ENCODE data around the gene S100A7A. TPM values are rescaled to one million over a fixed set of nuclear protein-coding genes. Genes with fewer than 3 reads are reported as not detected.
"Not testable (repeated sequence)": the region's sequence is repeated elsewhere in the genome, so short reads cannot be mapped to it uniquely, and the experiment has no call there.

S100A7A gene
- total and polyA plus RNA-seq, 8 donors = 0.20 TPM; not detected in 7

DNA sequence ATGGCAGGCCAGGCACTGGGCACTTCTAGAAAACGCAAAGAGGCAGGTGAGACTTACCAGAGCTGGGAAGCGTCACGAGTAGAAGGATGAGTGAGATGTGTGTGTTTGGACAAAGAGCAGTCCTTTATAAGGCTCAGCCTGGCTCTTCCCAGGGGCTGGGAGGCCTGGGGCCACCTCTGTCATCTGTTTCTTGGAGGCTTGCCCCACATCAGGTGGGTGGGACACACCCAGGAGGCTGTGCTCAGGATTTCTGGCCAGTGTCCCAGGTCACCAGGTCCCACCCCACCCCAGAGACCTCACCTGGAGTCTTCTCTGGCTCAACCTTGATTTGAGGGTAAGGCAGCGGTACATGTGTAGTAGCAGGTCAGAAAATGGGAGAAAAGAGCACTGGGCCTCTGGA is 44.2 kb downstream of the S100A7A start, which contains the start of gene S100A7:
Gene S100A7 (minus strand): TSS at position 101 of the 400 bp plus-strand sequence. CDS start 1,638 bp downstream, outside the sequence.
- H3K9me3 ChIP-seq = no peaks in the 10 kb centered on the region
- H3K27ac ChIP-seq = no peak within 1 kb of the TSS
- no peak within 1 kb of the TSS for H3K4me3 ChIP-seq
- no peak for DNase-seq
- TF ChIP-seq, protein P1, sequence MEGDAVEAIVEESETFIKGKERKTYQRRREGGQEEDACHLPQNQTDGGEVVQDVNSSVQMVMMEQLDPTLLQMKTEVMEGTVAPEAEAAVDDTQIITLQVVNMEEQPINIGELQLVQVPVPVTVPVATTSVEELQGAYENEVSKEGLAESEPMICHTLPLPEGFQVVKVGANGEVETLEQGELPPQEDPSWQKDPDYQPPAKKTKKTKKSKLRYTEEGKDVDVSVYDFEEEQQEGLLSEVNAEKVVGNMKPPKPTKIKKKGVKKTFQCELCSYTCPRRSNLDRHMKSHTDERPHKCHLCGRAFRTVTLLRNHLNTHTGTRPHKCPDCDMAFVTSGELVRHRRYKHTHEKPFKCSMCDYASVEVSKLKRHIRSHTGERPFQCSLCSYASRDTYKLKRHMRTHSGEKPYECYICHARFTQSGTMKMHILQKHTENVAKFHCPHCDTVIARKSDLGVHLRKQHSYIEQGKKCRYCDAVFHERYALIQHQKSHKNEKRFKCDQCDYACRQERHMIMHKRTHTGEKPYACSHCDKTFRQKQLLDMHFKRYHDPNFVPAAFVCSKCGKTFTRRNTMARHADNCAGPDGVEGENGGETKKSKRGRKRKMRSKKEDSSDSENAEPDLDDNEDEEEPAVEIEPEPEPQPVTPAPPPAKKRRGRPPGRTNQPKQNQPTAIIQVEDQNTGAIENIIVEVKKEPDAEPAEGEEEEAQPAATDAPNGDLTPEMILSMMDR (IDR thresholded peaks at IDR 0.05) = no peak
- TF ChIP-seq POLR2AphosphoS5 (IDR thresholded peaks at IDR 0.05) = no peak
- TF ChIP-seq EP300 (IDR thresholded peaks at IDR 0.05) = no peak
- H3K36me3 ChIP-seq = no peaks in the 10 kb centered on the region
- intact Hi-C loops (cut with DNase I; ENCODE audit: low total_unique reads) = no loop called here
- peaks cover 0 to 37% (median 5%) of the 10 kb centered on the region in 3 donors for H3K27me3 ChIP-seq
- peaks cover 0 to under 1% (median 0%) of the 10 kb centered on the region in 4 donors for H3K4me1 ChIP-seq
- 69 to 81% (median 77%) methylated on average over 4 of the region's 4 CpGs for WGBS, 5 donors

DNA sequence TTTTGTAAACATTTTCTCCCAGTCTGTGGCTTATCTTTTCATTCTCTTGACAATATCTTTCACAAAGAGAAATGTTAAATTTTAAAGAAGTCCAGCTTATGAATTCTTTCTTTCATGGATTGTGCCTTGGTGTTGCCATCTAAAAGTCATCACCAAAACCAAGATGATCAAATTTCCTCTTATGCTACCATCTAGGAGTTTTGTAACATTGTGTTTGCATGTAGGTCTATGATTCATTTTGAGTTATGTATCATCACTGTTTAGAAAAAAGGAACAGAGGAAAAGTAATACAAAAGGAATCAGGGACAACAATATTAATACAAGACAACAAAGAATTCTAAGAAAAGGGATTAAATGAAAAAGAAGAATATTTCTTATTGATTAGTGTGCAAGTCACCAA is 46.4 kb downstream of the S100A7A start:
- intact Hi-C loops (cut with DNase I; ENCODE audit: low total_unique reads); DNase-seq; H3K27ac ChIP-seq: not testable (repeated sequence)

DNA sequence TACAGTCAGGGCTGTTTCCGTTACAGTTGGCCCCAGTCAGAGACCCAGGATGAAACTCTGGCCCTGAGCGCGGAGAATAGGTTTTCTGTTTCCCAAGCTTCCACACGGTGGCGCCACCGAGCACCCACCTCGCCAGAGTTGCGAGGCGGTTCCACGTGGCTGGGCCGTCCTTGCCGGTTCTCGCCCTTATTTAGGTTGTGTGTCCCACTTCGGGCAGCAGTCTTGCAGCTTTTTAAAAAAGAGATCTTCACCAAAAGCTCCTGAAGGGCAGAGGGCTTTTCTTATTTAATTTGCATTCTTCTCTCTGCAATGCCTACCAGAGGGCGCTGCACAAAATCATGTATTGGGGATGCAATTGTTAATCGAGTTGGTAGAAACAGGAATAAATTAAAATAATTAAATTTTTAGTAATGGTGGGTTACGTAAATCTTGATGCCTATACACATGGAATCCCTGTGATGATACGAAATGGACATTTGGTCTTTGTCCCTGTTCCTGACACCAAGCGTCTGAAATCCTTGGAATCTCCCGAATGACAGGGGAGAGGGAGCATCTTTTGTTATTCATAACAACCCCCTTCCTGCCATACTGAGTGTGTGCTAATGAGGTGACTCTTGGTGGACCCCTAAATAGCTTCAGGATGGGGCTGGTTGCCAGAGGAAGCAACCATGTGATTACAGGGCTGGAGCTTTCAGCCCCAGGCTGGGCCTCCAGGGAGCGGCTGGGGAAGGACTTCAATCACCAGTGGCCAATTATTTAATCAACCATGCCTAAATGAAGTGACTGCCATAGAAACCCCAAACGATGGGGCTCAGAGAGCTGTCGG is 49.7 kb downstream of the S100A7A start:
- no peak overlapping the region for H3K4me3 ChIP-seq
- intact Hi-C loops (cut with DNase I; ENCODE audit: low total_unique reads) = no loop called here
- no peak overlapping the region for H3K27ac ChIP-seq
- H3K36me3 ChIP-seq = no peaks in the 10 kb centered on the region
- H3K4me1 ChIP-seq = peaks cover 0 to 11% (median 2%) of the 10 kb centered on the region in 4 donors
- 18 to 25% (median 23%) methylated on average over 23 of the region's 23 CpGs for WGBS, 5 donors
- TF ChIP-seq, protein P1 (IDR thresholded peaks at IDR 0.05) = peak in 5 of 7 experiments; percentile 30 to 72 (median 62)
- TF ChIP-seq EP300 (IDR thresholded peaks at IDR 0.05) = no peak
- no peak for TF ChIP-seq POLR2AphosphoS5 (IDR thresholded peaks at IDR 0.05)
- no peak for TF ChIP-seq POLR2A (IDR thresholded peaks at IDR 0.05)
- peaks cover 0 to 4% (median 2%) of the 10 kb centered on the region in 4 donors for H3K9me3 ChIP-seq
- peaks cover 0 to 31% (median 4%) of the 10 kb centered on the region in 3 donors for H3K27me3 ChIP-seq
- DNase-seq = peak; percentile 42 to 54

More for the DNA sequence above, 46.4 kb downstream of the S100A7A start:
- not testable (repeated sequence) for H3K9me3 ChIP-seq, H3K36me3 ChIP-seq, H3K4me3 ChIP-seq
- Histone ChIP-seq H3K27me3 (peaks cover 0 to 32% (median 9%) of the 10 kb centered on the region in 3 donors), H3K4me1 (peaks cover 0 to 11% (median 2%) of the 10 kb centered on the region in 4 donors)

DNA sequence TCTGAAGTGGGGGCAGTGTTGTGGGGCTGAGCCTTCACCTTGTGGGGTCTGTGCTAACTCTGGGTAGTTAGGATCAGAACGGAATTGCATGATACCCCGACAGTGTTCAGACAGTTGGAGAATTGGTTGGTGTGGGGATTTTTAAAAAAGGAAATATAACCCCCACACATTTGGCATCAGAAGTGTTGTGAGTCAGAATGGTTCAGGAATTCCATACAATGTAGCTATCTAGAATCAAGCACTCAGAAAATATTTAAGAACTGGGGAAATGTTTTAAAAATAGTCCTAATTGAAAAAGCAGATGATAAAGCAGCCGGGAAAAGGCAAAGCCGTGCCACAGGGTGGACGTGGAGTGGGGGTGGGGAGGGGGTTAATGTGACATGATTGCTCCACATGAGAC is 50.6 kb downstream of the S100A7A start:
- WGBS, 5 donors = 57 to 67% (median 63%) methylated on average over 5 of the region's 5 CpGs
- DNase-seq = no peak

DNA sequence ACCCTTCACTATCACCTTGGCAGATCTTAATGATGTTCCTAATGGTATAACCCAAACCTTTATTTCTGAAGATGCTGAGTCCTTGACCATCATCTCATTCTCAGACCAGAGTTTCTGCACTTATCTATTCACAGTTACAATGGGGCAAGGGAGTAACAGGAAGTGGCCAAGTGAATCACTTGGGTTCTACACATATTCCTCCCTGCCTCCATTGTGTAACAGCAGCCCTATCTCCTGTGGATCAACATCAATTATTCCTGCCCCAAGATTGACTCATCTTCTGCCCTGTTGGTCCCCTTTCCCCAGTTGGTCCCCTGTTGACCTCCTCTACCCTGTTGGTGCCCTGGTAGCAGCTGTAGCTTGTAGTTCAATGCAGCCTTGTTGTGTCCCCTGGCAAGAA is 54.4 kb downstream of the S100A7A start:
- TF ChIP-seq, protein P1 (IDR thresholded peaks at IDR 0.05) = no peak
- TF ChIP-seq EP300 (IDR thresholded peaks at IDR 0.05) (no peak), POLR2A (IDR thresholded peaks at IDR 0.05) (no peak), POLR2AphosphoS5 (IDR thresholded peaks at IDR 0.05) (no peak)
- Histone ChIP-seq H3K9me3 (peaks cover 3 to 27% (median 24%) of the 10 kb centered on the region in 4 donors), H3K36me3 (no peaks in the 10 kb centered on the region), H3K4me3 (no peak overlapping the region), H3K4me1 (peaks cover 0 to 8% (median 2%) of the 10 kb centered on the region in 4 donors), H3K27ac (no peak overlapping the region), H3K27me3 (peaks cover 0 to 18% (median 4%) of the 10 kb centered on the region in 3 donors)
- intact Hi-C loops (cut with DNase I; ENCODE audit: low total_unique reads) = no loop called here
- no peak for DNase-seq

More for the DNA sequence above, 50.6 kb downstream of the S100A7A start:
- intact Hi-C loops (cut with DNase I; ENCODE audit: low total_unique reads) = no loop called here
- Histone ChIP-seq H3K36me3 (no peaks in the 10 kb centered on the region), H3K9me3 (peaks cover 3 to 13% (median 10%) of the 10 kb centered on the region in 4 donors), H3K4me3 (no peak overlapping the region), H3K27ac (no peak overlapping the region), H3K27me3 (peaks cover 0 to 31% (median 4%) of the 10 kb centered on the region in 3 donors), H3K4me1 (peaks cover 0 to 11% (median 2%) of the 10 kb centered on the region in 4 donors)
- no peak for TF ChIP-seq POLR2A (IDR thresholded peaks at IDR 0.05)
- TF ChIP-seq POLR2AphosphoS5 (IDR thresholded peaks at IDR 0.05) = no peak

Small RNAs within 50 kb of the gene (small RNA-seq; reads per million reads assigned to genes)
- 0 reads per million in 4 donors for gene S100A15A

Other genes starting within 250 kb of the S100A7A start
- not detected for gene LELP1, start 213.1 kb upstream of the S100A7A start, total RNA-seq
- gene LELP1, start 213.1 kb upstream of the S100A7A start, polyA plus RNA-seq = not detected
- gene PRR9, start 198.9 kb upstream of the S100A7A start, total RNA-seq = not detected
- not detected for gene PRR9, start 198.9 kb upstream of the S100A7A start, polyA plus RNA-seq
- not detected for gene LORICRIN, start 156.8 kb upstream of the S100A7A start, total RNA-seq
- gene LORICRIN, start 156.8 kb upstream of the S100A7A start, polyA plus RNA-seq = not detected
- gene PGLYRP3, start 103.6 kb upstream of the S100A7A start, total RNA-seq = not detected
- gene PGLYRP3, start 103.6 kb upstream of the S100A7A start, polyA plus RNA-seq = 1 to 10 TPM in 1 of 3 donors, not detected in 2; 1.6 TPM
- not detected for gene PGLYRP4, start 67.7 kb upstream of the S100A7A start, total RNA-seq
- 1 to 10 TPM in 1 of 3 donors, not detected in 2; 4.3 TPM for gene PGLYRP4, start 67.7 kb upstream of the S100A7A start, polyA plus RNA-seq
- gene S100A9, start 58.7 kb upstream of the S100A7A start, total RNA-seq = 100 to 1,000 TPM in 3 of 5 donors, 10 to 100 TPM in 1, not detected in 1; 17.4 to 298 (median 146) TPM
- 1,000 to 10,000 TPM in 1 of 3 donors, 100 to 1,000 TPM in 2; 276 to 9,878 (median 780) TPM for gene S100A9, start 58.7 kb upstream of the S100A7A start, polyA plus RNA-seq
- gene S100A12, start 40.9 kb upstream of the S100A7A start, total RNA-seq = 1 to 10 TPM in 1 of 5 donors, not detected in 4; 9.0 TPM
- 10 to 100 TPM in 2 of 3 donors, 1 to 10 TPM in 1; 8.2 to 58.3 (median 23.5) TPM for gene S100A12, start 40.9 kb upstream of the S100A7A start, polyA plus RNA-seq
- 10 to 100 TPM in 4 of 5 donors, not detected in 1; 16.8 to 86.4 (median 38.1) TPM for gene S100A8, start 25.4 kb upstream of the S100A7A start, total RNA-seq
- over 10,000 TPM in 1 of 3 donors, 100 to 1,000 TPM in 2; 144 to 21,822 (median 281) TPM for gene S100A8, start 25.4 kb upstream of the S100A7A start, polyA plus RNA-seq
- gene S100A7, start 44.1 kb downstream of the S100A7A start, total RNA-seq = not detected
- 100 to 1,000 TPM in 1 of 3 donors, not detected in 2; 107 TPM for gene S100A7, start 44.1 kb downstream of the S100A7A start, polyA plus RNA-seq
- 100 to 1,000 TPM; 154 to 680 (median 330) TPM for gene S100A6, start 119.5 kb downstream of the S100A7A start, total RNA-seq
- gene S100A6, start 119.5 kb downstream of the S100A7A start, polyA plus RNA-seq = 1,000 to 10,000 TPM; 1,447 to 2,520 (median 1,620) TPM
- not detected for gene S100A5, start 124.4 kb downstream of the S100A7A start, total RNA-seq
- not detected for gene S100A5, start 124.4 kb downstream of the S100A7A start, polyA plus RNA-seq
- 10 to 100 TPM in 4 of 5 donors, 1 to 10 TPM in 1; 9.9 to 53.3 (median 19.4) TPM for gene S100A4, start 129.3 kb downstream of the S100A7A start, total RNA-seq
- 100 to 1,000 TPM; 145 to 541 (median 274) TPM for gene S100A4, start 129.3 kb downstream of the S100A7A start, polyA plus RNA-seq
- not detected for gene S100A3, start 132.7 kb downstream of the S100A7A start, total RNA-seq
- gene S100A3, start 132.7 kb downstream of the S100A7A start, polyA plus RNA-seq = 10 to 100 TPM in 1 of 3 donors, 1 to 10 TPM in 2; 2.6 to 15.0 (median 5.4) TPM
- gene S100A2, start 149.3 kb downstream of the S100A7A start, total RNA-seq = 10 to 100 TPM in 1 of 5 donors, 1 to 10 TPM in 1, not detected in 3; 2.2 to 12.7 TPM
- gene S100A2, start 149.3 kb downstream of the S100A7A start, polyA plus RNA-seq = 1,000 to 10,000 TPM in 1 of 3 donors, 1 to 10 TPM in 2; 4.9 to 1,809 (median 8.3) TPM
- 100 to 1,000 TPM in 1 of 5 donors, 10 to 100 TPM in 2, 1 to 10 TPM in 2; 8.9 to 192 (median 47.9) TPM for gene S100A16, start 196.6 kb downstream of the S100A7A start, total RNA-seq
- 100 to 1,000 TPM; 145 to 361 (median 188) TPM for gene S100A16, start 196.6 kb downstream of the S100A7A start, polyA plus RNA-seq
- gene S100A14, start 199.8 kb downstream of the S100A7A start, total RNA-seq = 100 to 1,000 TPM in 1 of 5 donors, 10 to 100 TPM in 3, 1 to 10 TPM in 1; 8.8 to 488 (median 29.0) TPM
- 100 to 1,000 TPM in 2 of 3 donors, 10 to 100 TPM in 1; 70.2 to 751 (median 244) TPM for gene S100A14, start 199.8 kb downstream of the S100A7A start, polyA plus RNA-seq
- gene S100A13, start 211.0 kb downstream of the S100A7A start, total RNA-seq = 10 to 100 TPM; 18.7 to 54.6 (median 23.5) TPM
- 100 to 1,000 TPM; 140 to 271 (median 207) TPM for gene S100A13, start 211.0 kb downstream of the S100A7A start, polyA plus RNA-seq
- gene S100A1, start 211.9 kb downstream of the S100A7A start, total RNA-seq = not detected
- gene S100A1, start 211.9 kb downstream of the S100A7A start, polyA plus RNA-seq = 10 to 100 TPM in 2 of 3 donors, 1 to 10 TPM in 1; 5.7 to 64.8 (median 45.5) TPM
- 100 to 1,000 TPM in 1 of 5 donors, 10 to 100 TPM in 4; 21.7 to 111 (median 74.3) TPM for gene CHTOP, start 217.5 kb downstream of the S100A7A start, total RNA-seq
- 10 to 100 TPM; 41.3 to 53.2 (median 46.0) TPM for gene CHTOP, start 217.5 kb downstream of the S100A7A start, polyA plus RNA-seq
- 10 to 100 TPM; 14.9 to 82.9 (median 15.6) TPM for gene SNAPIN, start 242.2 kb downstream of the S100A7A start, total RNA-seq
- 10 to 100 TPM; 29.4 to 35.5 (median 29.5) TPM for gene SNAPIN, start 242.2 kb downstream of the S100A7A start, polyA plus RNA-seq